Fibroblast of lung (primary cell): ENCODE data around the gene NEK5. TPM values are rescaled to one million over a fixed set of nuclear protein-coding genes. Genes with fewer than 3 reads are reported as not detected.

ENCODE experiments used
- DNase-seq, 2 donors: peaks; one replicate each; pipeline versions ENCODE4 v3.0.0 to v3.0.0-alpha.2; 2010; ENCODE audit warnings: low read depth in 2 of 2
- H2AFZ ChIP-seq: 2 replicates; pipeline ENCODE4 v1.5.1; 2012; ENCODE audit warnings: low read length, control low read depth, inconsistent platforms
- H3K27ac ChIP-seq: 2 replicates; pipeline ENCODE4 v1.5.1; 2011; ENCODE audit warnings: low read length, control low read depth; ENCODE audit not compliant: insufficient read depth
- H3K27me3 ChIP-seq: 2 replicates; pipeline ENCODE4 v1.5.1; 2011; ENCODE audit warnings: mild to moderate bottlenecking, low read length; ENCODE audit not compliant: control insufficient read depth, insufficient read depth
- H3K36me3 ChIP-seq: 2 replicates; pipeline ENCODE4 v1.5.1; 2011; ENCODE audit warnings: low read length; ENCODE audit not compliant: control insufficient read depth, insufficient read depth
- H3K4me1 ChIP-seq: 2 replicates; pipeline ENCODE4 v1.5.1; 2011; ENCODE audit warnings: low read length; ENCODE audit not compliant: control insufficient read depth, insufficient read depth; ENCODE audit errors: extremely low read depth
- H3K4me2 ChIP-seq: 2 replicates; pipeline ENCODE4 v1.5.1; 2011; ENCODE audit warnings: low read length, control low read depth; ENCODE audit not compliant: insufficient read depth; ENCODE audit errors: extremely low read depth
- H3K4me3 ChIP-seq, 4 experiments: fragments of 200-600 bp in 1 of 4; sonication (generic) in 1 of 4; replicated peaks in 1 of 4; 2 replicates each; pipeline ENCODE4 v1.5.1; 2011 to 2016; ENCODE audit warnings: low read length in 4 of 4, low read depth in 3 of 4, mild to moderate bottlenecking in 3 of 4, control low read depth in 2 of 4, inconsistent platforms in 1 of 4, mixed read lengths in 1 of 4; ENCODE audit not compliant: insufficient read depth in 1 of 4; ENCODE audit errors: control extremely low read depth in 1 of 4
- H3K79me2 ChIP-seq: 2 replicates; pipeline ENCODE4 v1.5.1; 2012; ENCODE audit warnings: mild to moderate bottlenecking, low read length, inconsistent platforms; ENCODE audit not compliant: control insufficient read depth, insufficient read depth
- H3K9ac ChIP-seq: 2 replicates; pipeline ENCODE4 v1.5.1; 2011; ENCODE audit warnings: mild to moderate bottlenecking, low read length, control low read depth; ENCODE audit not compliant: insufficient read depth
- H3K9me3 ChIP-seq: 2 replicates; pipeline ENCODE4 v1.5.1; 2012; ENCODE audit warnings: low read depth, low read length; ENCODE audit not compliant: control insufficient read depth, insufficient read depth
- H4K20me1 ChIP-seq: 2 replicates; pipeline ENCODE4 v1.5.1; 2011; ENCODE audit warnings: low read length; ENCODE audit not compliant: control insufficient read depth, insufficient read depth; ENCODE audit errors: extremely low read depth
- CTCF ChIP-seq, 2 donors: IDR thresholded peaks in 1 of 2; conservative IDR thresholded peaks in 1 of 2; 1 replicate in 1 of 2; 2 replicates in 1 of 2; pipeline ENCODE4 v1.5.1; 2011 to 2012; ENCODE audit warnings: low read length in 2 of 2, control low read depth in 1 of 2, inconsistent platforms in 1 of 2, low read depth in 1 of 2, mild to moderate bottlenecking in 1 of 2
- EZH2 ChIP-seq: IDR thresholded peaks from 2 replicates; pipeline ENCODE4 v1.5.1; 2012; ENCODE audit warnings: low read length, control low read depth, mild to moderate bottlenecking; ENCODE audit errors: missing control alignments
- polyA plus RNA-seq, 2 donors: library from polyadenylated mRNA; depleted of rRNA in 1 of 2; stranded (reverse) in 1 of 2; unstranded in 1 of 2; fragments of >200 nt; gene quantifications; 2 replicates each; pipeline ENCODE4 v1.2.1, GENCODE V29; 2011 to 2012; ENCODE audit warnings: missing spikeins in 1 of 2
- total RNA-seq: library from RNA; depleted of rRNA; stranded (reverse); fragments of >200 nt; gene quantifications from 2 replicates; pipeline ENCODE4 v1.2.1, GENCODE V29; 2014

Gene NEK5
- total and polyA plus RNA-seq, 2 donors (not counting 1 experiment from before 2014, with no cell fraction given), result under 0.01 to 0.03 TPM

DNA sequence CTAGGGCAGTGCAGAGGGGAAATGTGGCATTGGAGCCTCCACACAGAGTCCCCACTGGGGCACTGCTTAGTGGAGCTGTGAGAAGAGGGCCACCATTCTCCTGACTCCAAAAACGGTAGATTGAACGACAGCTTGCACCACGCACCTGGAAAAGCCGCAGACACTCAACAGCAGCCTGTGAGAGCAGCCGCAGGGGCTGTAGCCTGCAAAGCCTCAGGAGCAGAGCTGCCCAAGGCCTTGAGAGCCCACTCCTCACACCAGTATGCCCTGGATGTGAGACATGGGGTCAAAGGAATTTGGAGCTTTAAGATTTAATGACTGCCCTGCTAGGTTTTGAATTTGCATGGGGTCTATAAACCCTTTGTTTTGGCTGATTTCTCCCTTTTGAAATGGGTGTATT is 31.7 kb downstream of the NEK5 start:
- Histone ChIP-seq H3K36me3 (no peaks in the 10 kb centered on the region), H3K27ac (no peak overlapping the region), H3K9me3 (no peaks in the 10 kb centered on the region), H4K20me1 (no peaks in the 10 kb centered on the region), H3K4me2 (no peak overlapping the region), H3K4me3 (no peak overlapping the region), H3K79me2 (no peaks in the 10 kb centered on the region), H3K27me3 (no peaks in the 10 kb centered on the region), H2AFZ (no peak overlapping the region), H3K4me1 (no peaks in the 10 kb centered on the region), H3K9ac (no peak overlapping the region)
- TF ChIP-seq CTCF (conservative IDR thresholded peaks at IDR 0.05 in 1 of 2, IDR thresholded peaks at IDR 0.05 in 1 of 2; ENCODE audit: low read depth in 1 of 2, low read length in 2 of 2) (no peak), EZH2 (no peak)
- no peak for DNase-seq

DNA sequence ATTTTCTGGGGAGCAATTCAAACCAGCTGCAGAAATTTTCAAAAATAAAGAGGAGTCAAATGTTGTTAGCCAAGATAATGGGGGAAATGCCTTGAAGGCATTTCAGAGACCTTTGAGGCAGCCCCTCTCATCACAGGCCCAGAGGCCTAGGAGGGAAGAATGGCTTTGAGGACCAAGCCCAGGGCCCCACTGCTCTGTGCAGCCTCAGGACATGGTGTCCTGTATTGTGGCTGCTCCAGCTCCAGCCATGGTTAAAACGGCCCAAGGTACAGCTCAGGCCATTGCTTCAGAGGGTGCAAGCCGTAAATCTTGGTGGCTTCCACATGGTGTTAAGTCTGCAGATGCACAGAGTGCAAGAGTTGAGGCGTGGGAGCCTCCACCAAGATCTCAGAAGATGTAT is 32.1 kb downstream of the NEK5 start:
- DNase-seq, result no peak
- no peaks in the 10 kb centered on the region for H3K27me3 ChIP-seq
- TF ChIP-seq CTCF (conservative IDR thresholded peaks at IDR 0.05 in 1 of 2, IDR thresholded peaks at IDR 0.05 in 1 of 2; ENCODE audit: low read depth in 1 of 2, low read length in 2 of 2) (no peak), EZH2 (no peak)
- no peak overlapping the region for H2AFZ ChIP-seq
- H3K9ac ChIP-seq, result no peak overlapping the region
- no peaks in the 10 kb centered on the region for H3K36me3 ChIP-seq
- no peaks in the 10 kb centered on the region for H3K4me1 ChIP-seq
- H3K9me3 ChIP-seq, result no peaks in the 10 kb centered on the region
- H3K27ac ChIP-seq, result no peak overlapping the region
- no peak overlapping the region for H3K4me2 ChIP-seq
- H4K20me1 ChIP-seq, result no peaks in the 10 kb centered on the region
- H3K79me2 ChIP-seq, result no peaks in the 10 kb centered on the region
- no peak overlapping the region for H3K4me3 ChIP-seq

GRCh38 chr13:52096062-52096461 is 32.8 kb downstream of the NEK5 start:
- no peak for TF ChIP-seq CTCF (conservative IDR thresholded peaks at IDR 0.05 in 1 of 2, IDR thresholded peaks at IDR 0.05 in 1 of 2; ENCODE audit: low read depth in 1 of 2, low read length in 2 of 2)
- TF ChIP-seq EZH2, result no peak
- DNase-seq, result no peak
- Histone ChIP-seq H3K4me1 (no peaks in the 10 kb centered on the region), H4K20me1 (no peaks in the 10 kb centered on the region), H3K4me2 (no peak overlapping the region), H3K27ac (no peak overlapping the region), H3K9ac (no peak overlapping the region), H3K27me3 (no peaks in the 10 kb centered on the region), H3K79me2 (no peaks in the 10 kb centered on the region), H2AFZ (no peak overlapping the region), H3K9me3 (no peaks in the 10 kb centered on the region), H3K36me3 (no peaks in the 10 kb centered on the region), H3K4me3 (no peak overlapping the region)
